ENCODE data around the gene ATG101.
"Not testable (repeated sequence)": the region's sequence is repeated elsewhere in the genome, so short reads cannot be mapped to it uniquely, and the experiment has no call there.

Gene ATG101

GRCh38 chr12:52080403-52081251 lies 10.8 kb downstream of the ATG101 start:
- no peak for DNase-seq

DNA sequence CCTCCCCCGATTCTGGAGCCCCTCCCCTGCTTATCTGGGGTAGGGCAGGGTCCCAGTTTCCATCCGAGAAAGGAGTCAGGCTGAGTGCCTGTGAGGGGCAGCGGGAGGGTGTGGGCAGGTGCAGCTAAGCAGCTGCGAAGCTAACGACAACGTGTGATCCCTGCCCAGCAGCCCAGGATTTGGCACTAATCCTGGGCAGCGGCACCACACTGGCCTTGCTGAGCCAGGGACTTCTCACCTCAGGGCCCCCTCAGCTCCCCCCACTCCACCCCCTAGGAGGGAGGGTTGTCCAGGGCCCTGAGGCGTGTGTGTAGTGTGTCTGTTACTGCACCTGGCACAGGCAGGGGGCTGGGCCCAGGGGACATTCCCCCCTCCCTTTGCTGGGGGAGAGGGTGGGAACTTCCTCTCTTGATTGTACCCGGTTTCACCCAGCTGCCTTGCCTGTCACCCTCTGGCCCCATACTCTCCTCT lies 11.5 kb downstream of the ATG101 start:
- DNase-seq: no peak

GRCh38 chr12:52082026-52082668 lies 12.4 kb downstream of the ATG101 start:
- DNase-seq: no peak

- no peak for DNase-seq
These were observed 12.8 kb downstream of the ATG101 start for GRCh38 chr12:52082669-52082987.

DNA sequence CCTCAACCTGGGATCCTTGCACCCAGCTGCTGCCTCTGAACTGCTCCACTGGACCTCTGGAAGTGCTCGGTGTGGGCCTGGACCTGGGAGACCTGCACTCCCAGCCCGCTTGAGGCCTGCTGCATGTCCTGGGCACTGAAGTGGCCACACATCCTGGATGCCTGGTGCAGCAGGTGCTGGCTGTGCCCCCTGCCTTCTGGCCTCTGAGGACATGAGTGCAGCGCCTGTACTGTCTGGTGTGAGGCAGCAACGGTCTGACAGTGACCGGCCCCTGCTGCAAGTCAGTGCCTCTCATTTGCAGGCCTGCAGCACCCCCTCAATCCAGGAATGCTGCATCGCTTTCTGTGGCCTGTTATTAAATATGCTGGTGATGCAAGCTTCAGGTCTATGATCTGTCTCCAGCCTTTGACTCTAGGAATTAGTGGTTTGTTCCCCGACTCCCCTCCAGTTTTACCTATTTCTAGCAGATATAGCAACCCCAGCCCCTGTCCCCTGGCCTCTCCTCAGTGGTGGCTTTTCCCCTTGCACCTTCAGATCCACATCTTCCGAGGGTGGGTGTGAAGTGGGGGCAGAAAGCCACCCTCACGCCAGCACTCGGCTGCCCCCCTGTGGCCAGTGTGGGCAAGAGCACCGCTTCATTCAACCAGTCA lies 13.3 kb downstream of the ATG101 start:
- DNase-seq: peak; percentile 66

DNA sequence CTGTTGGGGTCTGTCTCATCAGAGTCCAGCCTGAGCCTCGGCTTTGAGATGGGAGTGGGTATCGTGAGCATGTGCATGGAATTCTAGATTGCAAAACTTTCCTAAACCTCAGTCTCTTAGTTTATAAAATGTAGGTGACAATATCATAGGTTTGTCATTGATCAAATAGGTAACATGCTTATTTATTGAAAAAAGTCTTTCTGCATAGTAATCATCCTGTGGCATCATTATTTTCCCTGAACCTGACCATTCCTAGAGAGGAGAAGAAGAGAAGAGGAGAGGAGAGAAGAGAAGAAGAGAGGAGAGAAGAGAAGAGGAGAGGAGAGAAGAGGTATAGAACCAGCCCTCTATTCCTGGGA lies 13.8 kb downstream of the ATG101 start:
- DNase-seq: no peak

GRCh38 chr12:52084491-52085231 lies 14.9 kb downstream of the ATG101 start:
- DNase-seq: no peak

- DNase-seq: no peak
These were observed 16.0 kb downstream of the ATG101 start for GRCh38 chr12:52085682-52086180.

- no peak for DNase-seq
These were observed 16.6 kb downstream of the ATG101 start for GRCh38 chr12:52086366-52086765.

GRCh38 chr12:52086944-52087835 lies 17.4 kb downstream of the ATG101 start:
- DNase-seq: no peak

- no peak for DNase-seq
These were observed 18.4 kb downstream of the ATG101 start for GRCh38 chr12:52087961-52088820.

DNA sequence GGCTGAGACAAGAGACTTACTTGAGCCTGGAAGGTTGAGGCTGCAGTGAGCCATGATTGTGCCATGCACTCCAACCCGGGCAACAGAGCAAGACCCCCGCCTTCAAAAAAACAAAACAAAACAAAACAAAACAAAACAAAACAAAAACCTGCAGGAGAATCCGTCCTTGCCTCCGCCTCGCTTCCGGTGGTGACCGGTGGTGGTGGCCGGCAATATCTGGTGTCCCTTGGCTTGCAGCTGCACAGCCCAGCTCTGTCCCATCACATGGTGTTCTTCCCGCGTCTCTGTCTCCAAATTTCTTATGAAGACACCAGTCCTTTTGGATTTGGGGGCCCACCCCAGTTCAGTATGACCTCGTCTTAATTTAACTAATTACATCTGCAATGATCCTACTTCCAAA lies 19.7 kb downstream of the ATG101 start:
- no peak for DNase-seq

GRCh38 chr12:52090291-52090690 lies 20.5 kb downstream of the ATG101 start:
- DNase-seq: no peak

DNA sequence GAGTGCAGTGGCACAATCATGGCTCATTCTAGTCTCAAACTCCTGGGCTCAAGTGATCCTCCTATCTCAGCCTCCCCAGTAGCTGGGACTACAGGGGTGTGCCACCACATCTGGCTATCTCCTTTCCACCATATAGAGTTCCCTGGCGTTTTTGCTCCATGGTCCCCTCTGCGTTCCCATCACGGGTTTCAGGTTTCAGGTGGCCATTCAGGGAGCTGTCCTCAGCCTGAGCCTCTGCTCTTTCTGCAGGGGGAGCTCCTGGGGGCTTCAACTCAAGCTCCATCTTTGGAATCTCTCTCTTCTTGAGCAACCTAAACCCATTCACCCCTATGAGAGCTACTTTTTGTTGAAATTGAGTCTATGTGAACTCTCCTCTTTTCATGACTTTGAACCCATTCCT lies 21.3 kb downstream of the ATG101 start:
- no peak for DNase-seq

- DNase-seq: no peak
These were observed 22.1 kb downstream of the ATG101 start for GRCh38 chr12:52091869-52092268.

DNA sequence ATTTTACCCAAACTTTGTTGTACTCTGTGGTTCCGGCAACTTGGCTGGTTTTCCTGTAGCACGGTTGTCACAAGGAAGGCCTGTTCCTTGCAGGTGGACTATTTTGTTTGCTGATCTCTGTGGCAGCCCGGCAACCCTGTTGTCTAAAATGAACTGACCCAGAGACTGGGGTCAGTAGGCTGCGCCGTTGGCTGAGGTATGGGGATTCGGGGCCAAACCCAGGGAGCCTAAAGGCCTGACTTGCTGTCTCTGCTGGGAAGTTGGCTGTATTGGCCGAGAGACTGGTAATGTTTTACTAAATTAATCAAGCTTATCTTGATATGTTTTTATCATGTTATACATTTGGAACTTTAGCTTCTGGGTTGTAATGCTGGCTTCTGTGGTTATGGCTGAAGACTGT lies 23.6 kb downstream of the ATG101 start:
- no peak for DNase-seq

- DNase-seq: no peak
These were observed 26.7 kb downstream of the ATG101 start for GRCh38 chr12:52096332-52097044.

DNA sequence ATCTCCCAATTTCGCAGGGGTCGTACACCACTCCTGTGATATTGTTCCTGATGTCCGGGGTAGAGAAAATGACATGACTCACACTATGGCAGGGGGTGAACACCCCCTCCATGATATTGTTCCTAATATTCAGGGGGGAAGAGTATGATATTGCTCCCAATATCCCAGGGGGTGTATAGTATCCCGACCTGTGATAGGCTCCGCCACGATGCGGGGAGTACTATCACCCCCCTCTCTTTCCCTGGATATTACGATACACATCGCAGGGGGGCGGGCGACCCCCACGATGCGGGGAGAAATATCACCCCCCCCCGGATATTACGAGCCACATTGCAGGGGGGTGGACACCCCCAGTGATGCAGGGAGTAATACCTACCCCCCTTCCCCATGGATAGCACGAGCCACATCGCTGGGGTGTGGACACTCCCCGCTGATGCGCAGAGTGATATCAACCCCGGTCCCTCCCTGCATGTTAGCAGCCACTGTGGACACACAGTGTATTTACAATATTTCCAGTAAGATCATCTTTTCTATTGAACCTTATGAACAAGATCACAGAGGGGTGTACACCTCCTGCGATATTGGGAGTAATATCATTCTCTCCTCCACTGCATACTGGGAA lies 27.4 kb downstream of the ATG101 start:
- DNase-seq: no peak

DNA sequence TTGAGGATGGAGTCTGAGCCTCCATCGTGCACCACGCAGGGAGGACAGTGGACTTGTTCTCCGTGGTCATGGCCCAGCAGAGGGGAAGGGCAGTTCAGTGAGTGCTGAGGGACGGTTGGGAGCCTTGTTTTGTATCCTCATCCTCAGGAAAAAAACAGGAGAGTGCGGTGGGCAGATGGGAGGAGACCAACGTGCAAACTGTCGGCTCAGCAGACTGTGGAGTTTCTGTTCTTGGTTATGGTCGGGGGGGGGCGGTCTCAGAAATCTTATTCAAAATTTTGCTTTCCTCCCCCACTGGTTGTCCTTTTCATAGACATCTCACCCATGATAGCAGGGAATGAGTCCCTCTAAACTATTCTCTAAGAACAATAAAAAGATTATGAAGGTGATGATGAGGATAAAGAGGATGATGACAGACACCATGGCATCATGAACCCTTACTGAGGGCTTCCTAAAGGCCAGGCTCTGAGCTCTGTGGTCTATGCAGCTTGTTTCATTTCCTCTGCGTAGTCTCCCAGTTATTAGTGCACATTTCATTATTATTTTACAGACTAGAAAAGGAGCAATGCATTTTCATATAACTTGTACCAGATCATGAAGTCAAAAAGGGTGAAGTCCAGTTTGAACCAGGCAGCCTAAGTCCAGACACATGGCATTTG lies 34.8 kb downstream of the ATG101 start:
- DNase-seq: not testable (repeated sequence)

Data from T-helper 9 cell (primary cell).